ENCODE results near the gene FOXO1. TPM values are rescaled to one million over a fixed set of nuclear protein-coding genes. Genes with fewer than 3 reads are reported as not detected.

Gene FOXO1
- total RNA-seq, 1 donor from 2014 or later = 10.4 TPM

DNA sequence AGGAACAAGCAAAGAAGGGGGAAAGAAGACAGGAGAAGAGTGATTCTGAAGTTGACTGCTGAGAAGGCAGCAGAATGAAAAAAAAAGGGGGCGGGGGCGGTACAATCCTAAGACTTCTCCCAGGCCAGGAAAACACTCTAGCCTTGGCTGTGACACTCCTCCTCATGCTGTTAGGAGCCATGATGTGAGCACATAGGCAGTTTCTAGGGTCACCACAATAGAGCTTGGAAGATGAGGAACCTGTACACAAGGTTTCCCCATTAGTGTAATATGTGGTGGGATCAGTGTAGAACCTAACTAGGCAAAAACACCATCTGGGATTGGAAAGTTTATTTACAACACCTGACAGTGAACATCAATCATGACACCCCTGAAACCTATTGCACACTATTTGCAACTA lies 86.9 kb downstream of the FOXO1 start:
- Mint-ChIP-seq H3K9me3 (ENCODE audit: unreplicated experiment) (peaks cover 8% of the 10 kb centered on the region), H3K4me1 (ENCODE audit: low read depth, unreplicated experiment) (peaks cover 9% of the 10 kb centered on the region), H3K36me3 (ENCODE audit: low read depth, unreplicated experiment) (peaks cover 8% of the 10 kb centered on the region), H3K4me3 (ENCODE audit: unreplicated experiment) (no peak overlapping the region), H3K27ac (ENCODE audit: unreplicated experiment) (no peak overlapping the region), H3K27me3 (ENCODE audit: low read depth, unreplicated experiment) (no peaks in the 10 kb centered on the region)
- no peaks in the 10 kb centered on the region for H3K36me3 ChIP-seq (ENCODE audit: insufficient read depth, low read length)
- H3K27ac ChIP-seq (ENCODE audit: low read depth, low read length) = no peak overlapping the region
- peaks cover 6% of the 10 kb centered on the region for H3K9me3 ChIP-seq (ENCODE audit: insufficient read depth, low read depth, low read length)
- no peak overlapping the region for H3K4me2 ChIP-seq (ENCODE audit: low read length)
- no peaks in the 10 kb centered on the region for H3K4me1 ChIP-seq (ENCODE audit: insufficient read depth, low read length)
- H3K27me3 ChIP-seq (ENCODE audit: insufficient read depth, low read length) = no peaks in the 10 kb centered on the region
- no peak for DNase-seq (ENCODE audit: low read depth)
- no peak overlapping the region for H2AFZ ChIP-seq (ENCODE audit: low read depth, low read length)
- H3K79me2 ChIP-seq (ENCODE audit: insufficient read depth, low read length) = peaks cover 11% of the 10 kb centered on the region
- peaks cover 57% of the 10 kb centered on the region for H4K20me1 ChIP-seq (ENCODE audit: insufficient read depth, low read length)
- no peak for FAIRE-seq
- no peak overlapping the region for H3K4me3 ChIP-seq (ENCODE audit: insufficient read depth, low read depth, low read length)
- TF ChIP-seq, protein P1, sequence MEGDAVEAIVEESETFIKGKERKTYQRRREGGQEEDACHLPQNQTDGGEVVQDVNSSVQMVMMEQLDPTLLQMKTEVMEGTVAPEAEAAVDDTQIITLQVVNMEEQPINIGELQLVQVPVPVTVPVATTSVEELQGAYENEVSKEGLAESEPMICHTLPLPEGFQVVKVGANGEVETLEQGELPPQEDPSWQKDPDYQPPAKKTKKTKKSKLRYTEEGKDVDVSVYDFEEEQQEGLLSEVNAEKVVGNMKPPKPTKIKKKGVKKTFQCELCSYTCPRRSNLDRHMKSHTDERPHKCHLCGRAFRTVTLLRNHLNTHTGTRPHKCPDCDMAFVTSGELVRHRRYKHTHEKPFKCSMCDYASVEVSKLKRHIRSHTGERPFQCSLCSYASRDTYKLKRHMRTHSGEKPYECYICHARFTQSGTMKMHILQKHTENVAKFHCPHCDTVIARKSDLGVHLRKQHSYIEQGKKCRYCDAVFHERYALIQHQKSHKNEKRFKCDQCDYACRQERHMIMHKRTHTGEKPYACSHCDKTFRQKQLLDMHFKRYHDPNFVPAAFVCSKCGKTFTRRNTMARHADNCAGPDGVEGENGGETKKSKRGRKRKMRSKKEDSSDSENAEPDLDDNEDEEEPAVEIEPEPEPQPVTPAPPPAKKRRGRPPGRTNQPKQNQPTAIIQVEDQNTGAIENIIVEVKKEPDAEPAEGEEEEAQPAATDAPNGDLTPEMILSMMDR (IDR thresholded peaks at IDR 0.05; ENCODE audit: insufficient read depth, low read depth, low read length) = no peak
- no peak for TF ChIP-seq EZH2 (IDR thresholded peaks at IDR 0.05; ENCODE audit: insufficient read depth, low read length)
- no peak overlapping the region for H3K9ac ChIP-seq (ENCODE audit: low read length)

DNA sequence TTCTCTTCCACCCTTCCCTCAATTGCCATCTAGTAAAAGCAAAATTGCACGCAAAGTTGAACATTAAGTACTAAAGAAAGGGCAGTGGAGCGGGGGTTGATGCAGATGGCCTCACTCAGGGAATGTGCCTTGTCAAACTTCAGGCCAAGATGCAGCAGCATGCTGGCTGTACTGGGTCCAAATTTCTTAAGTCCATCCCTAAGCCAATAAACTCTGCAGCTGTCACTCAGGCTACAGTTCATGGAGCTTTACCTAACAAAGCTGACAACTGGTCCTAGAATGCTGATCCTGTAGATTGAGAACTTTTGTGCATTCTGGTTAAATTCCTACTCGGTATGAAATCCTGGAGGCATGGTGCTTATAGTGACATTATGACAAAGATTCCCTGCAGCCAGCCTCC lies 88.4 kb downstream of the FOXO1 start:
- TF ChIP-seq, protein P1 (IDR thresholded peaks at IDR 0.05; ENCODE audit: insufficient read depth, low read depth, low read length) = no peak
- no peak for TF ChIP-seq EZH2 (IDR thresholded peaks at IDR 0.05; ENCODE audit: insufficient read depth, low read length)
- FAIRE-seq = no peak
- Histone ChIP-seq H3K27ac (ENCODE audit: low read depth, low read length) (no peak overlapping the region), H3K27me3 (ENCODE audit: insufficient read depth, low read length) (no peaks in the 10 kb centered on the region), H2AFZ (ENCODE audit: low read depth, low read length) (no peak overlapping the region), H3K4me2 (ENCODE audit: low read length) (no peak overlapping the region), H4K20me1 (ENCODE audit: insufficient read depth, low read length) (peaks cover 53% of the 10 kb centered on the region), H3K79me2 (ENCODE audit: insufficient read depth, low read length) (peaks cover 13% of the 10 kb centered on the region), H3K4me3 (ENCODE audit: insufficient read depth, low read depth, low read length) (no peak overlapping the region), H3K36me3 (ENCODE audit: insufficient read depth, low read length) (no peaks in the 10 kb centered on the region), H3K9me3 (ENCODE audit: insufficient read depth, low read depth, low read length) (peaks cover 2% of the 10 kb centered on the region), H3K9ac (ENCODE audit: low read length) (no peak overlapping the region), H3K4me1 (ENCODE audit: insufficient read depth, low read length) (no peaks in the 10 kb centered on the region)
- Mint-ChIP-seq H3K36me3 (ENCODE audit: low read depth, unreplicated experiment) (peaks cover 8% of the 10 kb centered on the region), H3K27me3 (ENCODE audit: low read depth, unreplicated experiment) (no peaks in the 10 kb centered on the region), H3K27ac (ENCODE audit: unreplicated experiment) (no peak overlapping the region), H3K4me1 (ENCODE audit: low read depth, unreplicated experiment) (peaks cover 9% of the 10 kb centered on the region), H3K9me3 (ENCODE audit: unreplicated experiment) (peaks cover 3% of the 10 kb centered on the region), H3K4me3 (ENCODE audit: unreplicated experiment) (no peak overlapping the region)
- no peak for DNase-seq (ENCODE audit: low read depth)

DNA sequence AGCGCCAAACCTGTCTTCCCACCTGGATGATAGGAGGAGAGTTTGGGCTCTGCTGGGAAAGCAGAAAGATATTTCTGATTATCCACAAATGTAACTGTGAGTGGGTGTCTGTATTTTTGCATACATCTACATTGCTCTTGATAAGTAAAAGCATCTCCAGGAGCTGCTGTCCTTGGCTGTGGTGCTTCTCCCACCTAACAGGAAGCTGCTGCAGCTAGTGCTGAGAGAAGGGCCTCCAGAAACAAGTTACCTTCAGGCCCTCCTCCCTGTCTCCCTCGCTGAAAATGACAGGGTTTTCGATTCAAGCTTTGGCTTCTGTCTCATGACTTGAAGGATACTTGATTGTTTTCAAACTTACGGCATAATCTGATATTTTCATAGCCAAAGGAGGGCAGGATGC lies 90.1 kb downstream of the FOXO1 start:
- Mint-ChIP-seq H3K4me1 (ENCODE audit: low read depth, unreplicated experiment) (peaks cover 9% of the 10 kb centered on the region), H3K9me3 (ENCODE audit: unreplicated experiment) (no peaks in the 10 kb centered on the region), H3K36me3 (ENCODE audit: low read depth, unreplicated experiment) (peaks cover 1% of the 10 kb centered on the region), H3K27me3 (ENCODE audit: low read depth, unreplicated experiment) (no peaks in the 10 kb centered on the region), H3K27ac (ENCODE audit: unreplicated experiment) (no peak overlapping the region), H3K4me3 (ENCODE audit: unreplicated experiment) (no peak overlapping the region)
- no peaks in the 10 kb centered on the region for H3K4me1 ChIP-seq (ENCODE audit: insufficient read depth, low read length)
- DNase-seq (ENCODE audit: low read depth) (no peak), FAIRE-seq (no peak)
- H4K20me1 ChIP-seq (ENCODE audit: insufficient read depth, low read length) = peaks cover 59% of the 10 kb centered on the region
- TF ChIP-seq, protein P1 (IDR thresholded peaks at IDR 0.05; ENCODE audit: insufficient read depth, low read depth, low read length) = no peak
- TF ChIP-seq EZH2 (IDR thresholded peaks at IDR 0.05; ENCODE audit: insufficient read depth, low read length) = no peak
- no peak overlapping the region for H3K4me2 ChIP-seq (ENCODE audit: low read length)
- H3K4me3 ChIP-seq (ENCODE audit: insufficient read depth, low read depth, low read length) = no peak overlapping the region
- H3K27me3 ChIP-seq (ENCODE audit: insufficient read depth, low read length) = no peaks in the 10 kb centered on the region
- H3K9ac ChIP-seq (ENCODE audit: low read length) = no peak overlapping the region
- no peaks in the 10 kb centered on the region for H3K36me3 ChIP-seq (ENCODE audit: insufficient read depth, low read length)
- H3K27ac ChIP-seq (ENCODE audit: low read depth, low read length) = no peak overlapping the region
- H3K9me3 ChIP-seq (ENCODE audit: insufficient read depth, low read depth, low read length) = no peaks in the 10 kb centered on the region
- H3K79me2 ChIP-seq (ENCODE audit: insufficient read depth, low read length) = peaks cover 18% of the 10 kb centered on the region
- no peak overlapping the region for H2AFZ ChIP-seq (ENCODE audit: low read depth, low read length)

Data from astrocyte (in vitro differentiated cells and primary cell).